Suprapubic skin (tissue), 4 donors: ENCODE results near the gene CCDC85B.

Source experiments
- POLR2A ChIP-seq, 2 donors: fragments of 450-650 bp; IDR thresholded peaks; one replicate each; pipeline ENCODE4 v1.6.1; 2017; ENCODE audit warnings: antibody characterized with exemption in 2 of 2, mild to moderate bottlenecking in 2 of 2, moderate library complexity in 2 of 2
- POLR2AphosphoS5 ChIP-seq, 3 donors: sonication (generic); formaldehyde crosslinking; IDR thresholded peaks; one replicate each; pipeline ENCODE4 v1.6.1; 2017; ENCODE audit warnings: antibody characterized with exemption in 3 of 3
- TF ChIP-seq, protein P1 (sequence below), 2 donors: fragments of 200-600 bp in 1 of 2; fragments of 450-650 bp in 1 of 2; sonication (generic) in 1 of 2; IDR thresholded peaks; one replicate each; pipeline ENCODE4 v1.5.1; 2016 to 2019; ENCODE audit warnings: antibody characterized with exemption in 2 of 2, mild to moderate bottlenecking in 1 of 2, moderate library complexity in 1 of 2

DNA sequence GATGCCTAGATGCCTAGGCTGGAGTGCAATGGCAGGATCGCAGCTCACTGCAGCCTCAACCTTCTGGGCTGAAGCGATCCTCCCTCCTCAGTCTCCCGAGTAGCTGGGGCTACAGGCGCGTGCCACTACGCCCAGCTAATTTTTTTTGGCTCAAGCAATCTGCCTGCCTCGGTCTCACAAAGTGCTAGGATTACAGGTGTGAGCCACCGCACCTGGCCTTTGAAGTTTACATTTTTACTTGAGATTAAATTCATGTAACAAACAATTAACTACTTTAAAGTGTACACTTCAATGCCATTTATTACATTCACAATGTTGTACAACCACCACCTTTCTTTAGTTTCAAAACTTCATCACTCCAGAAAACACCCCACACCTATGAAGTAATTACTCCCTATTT is 13.2 kb downstream of the CCDC85B start:
- TF ChIP-seq, protein P1, sequence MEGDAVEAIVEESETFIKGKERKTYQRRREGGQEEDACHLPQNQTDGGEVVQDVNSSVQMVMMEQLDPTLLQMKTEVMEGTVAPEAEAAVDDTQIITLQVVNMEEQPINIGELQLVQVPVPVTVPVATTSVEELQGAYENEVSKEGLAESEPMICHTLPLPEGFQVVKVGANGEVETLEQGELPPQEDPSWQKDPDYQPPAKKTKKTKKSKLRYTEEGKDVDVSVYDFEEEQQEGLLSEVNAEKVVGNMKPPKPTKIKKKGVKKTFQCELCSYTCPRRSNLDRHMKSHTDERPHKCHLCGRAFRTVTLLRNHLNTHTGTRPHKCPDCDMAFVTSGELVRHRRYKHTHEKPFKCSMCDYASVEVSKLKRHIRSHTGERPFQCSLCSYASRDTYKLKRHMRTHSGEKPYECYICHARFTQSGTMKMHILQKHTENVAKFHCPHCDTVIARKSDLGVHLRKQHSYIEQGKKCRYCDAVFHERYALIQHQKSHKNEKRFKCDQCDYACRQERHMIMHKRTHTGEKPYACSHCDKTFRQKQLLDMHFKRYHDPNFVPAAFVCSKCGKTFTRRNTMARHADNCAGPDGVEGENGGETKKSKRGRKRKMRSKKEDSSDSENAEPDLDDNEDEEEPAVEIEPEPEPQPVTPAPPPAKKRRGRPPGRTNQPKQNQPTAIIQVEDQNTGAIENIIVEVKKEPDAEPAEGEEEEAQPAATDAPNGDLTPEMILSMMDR (IDR thresholded peaks at IDR 0.05): no peak
- TF ChIP-seq POLR2AphosphoS5 (IDR thresholded peaks at IDR 0.05) (no peak), POLR2A (IDR thresholded peaks at IDR 0.05) (no peak)
